Spleen (tissue), 7 donors: ENCODE data around the gene DPY30.

Source experiments
- CTCF ChIP-seq, 11 experiments: fragments of 200-600 bp in 7 of 11; fragments of 450-650 bp in 4 of 11; sonication (generic) in 4 of 11; IDR thresholded peaks in 8 of 11; conservative IDR thresholded peaks in 3 of 11; 1 replicate in 7 of 11; 2 replicates in 4 of 11; pipeline versions ENCODE4 v1.4.0 to v1.8.0; 2016 to 2021; ENCODE audit warnings: antibody characterized with exemption in 11 of 11, inconsistent platforms in 4 of 11, mild to moderate bottlenecking in 1 of 11
- POLR2A ChIP-seq, 3 donors: fragments of 450-650 bp; IDR thresholded peaks; one replicate each; pipeline ENCODE4 v1.5.1; 2017; ENCODE audit warnings: antibody characterized with exemption in 3 of 3, mild to moderate bottlenecking in 1 of 3
- donor health status: DM: no; HTN: no; CAD: no; lungs with moderate emphysema.
- donor health status: DM: no; HTN: no; CAD: no.
- donor health status: DM: no; HTN: no; CAD: no.

- no peak for TF ChIP-seq CTCF (IDR thresholded peaks at IDR 0.05 in 8 of 11, conservative IDR thresholded peaks at IDR 0.05 in 3 of 11)
- TF ChIP-seq POLR2A (IDR thresholded peaks at IDR 0.05) = no peak
Measured at GRCh38 chr2:31978436-31978835, 61.2 kb downstream of the DPY30 start.
